HG03095 (cell line): ENCODE data around the gene SLC39A11.
"Not testable (repeated sequence)": the region's sequence is repeated elsewhere in the genome, so short reads cannot be mapped to it uniquely, and the experiment has no call there.

Experiments used
- ATAC-seq: cut with Tn5 transposase; IDR thresholded peaks from one replicate; pipeline ENCODE4 v1.9.1; 2021; ENCODE audit warnings: moderate library complexity; ENCODE audit not compliant: unreplicated experiment

Gene SLC39A11

GRCh38 chr17:73111386-73111785 is 18.9 kb upstream of the SLC39A11 start:
- ATAC-seq, result no peak

DNA sequence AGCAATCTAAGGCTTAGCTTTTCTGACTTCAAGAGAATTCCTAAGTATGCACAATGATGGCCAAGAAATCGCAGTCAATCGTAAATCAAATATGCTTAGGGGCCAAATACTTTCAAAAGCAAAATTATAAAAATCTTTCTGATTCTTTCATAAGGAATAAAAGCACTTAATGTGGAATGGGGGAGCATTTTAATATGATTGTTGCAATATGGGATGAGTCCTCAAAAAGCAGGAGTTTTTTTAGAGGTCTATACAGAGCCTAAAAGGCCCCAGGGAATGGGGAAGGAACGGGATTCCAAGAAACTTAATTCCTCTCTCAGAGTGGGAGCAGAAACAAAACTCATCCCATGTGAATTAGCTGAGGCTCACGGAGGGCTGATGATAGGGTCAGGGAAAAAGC is 14.7 kb upstream of the SLC39A11 start:
- ATAC-seq, result no peak

DNA sequence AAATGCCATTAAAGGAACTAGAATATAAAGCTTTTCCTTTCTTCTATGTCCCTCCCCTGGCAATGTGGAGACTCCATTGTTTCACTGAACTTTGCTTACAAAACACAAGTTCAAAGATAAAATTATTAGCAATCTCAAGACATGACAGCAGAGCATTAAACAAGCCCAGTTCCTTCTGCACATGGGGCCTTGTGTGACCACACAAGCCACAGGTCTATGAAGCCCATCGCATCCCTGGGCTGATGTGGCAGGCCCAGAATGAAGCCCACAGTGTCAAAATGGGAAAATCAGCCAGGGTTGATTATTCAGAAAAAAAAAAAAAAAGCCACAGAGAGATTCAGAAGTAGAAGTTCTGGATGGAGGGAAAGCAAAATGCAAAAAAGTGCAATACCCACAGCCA is 12.9 kb upstream of the SLC39A11 start:
- no peak for ATAC-seq

- no peak for ATAC-seq
These were observed 12.0 kb upstream of the SLC39A11 start for GRCh38 chr17:73104450-73104849.

DNA sequence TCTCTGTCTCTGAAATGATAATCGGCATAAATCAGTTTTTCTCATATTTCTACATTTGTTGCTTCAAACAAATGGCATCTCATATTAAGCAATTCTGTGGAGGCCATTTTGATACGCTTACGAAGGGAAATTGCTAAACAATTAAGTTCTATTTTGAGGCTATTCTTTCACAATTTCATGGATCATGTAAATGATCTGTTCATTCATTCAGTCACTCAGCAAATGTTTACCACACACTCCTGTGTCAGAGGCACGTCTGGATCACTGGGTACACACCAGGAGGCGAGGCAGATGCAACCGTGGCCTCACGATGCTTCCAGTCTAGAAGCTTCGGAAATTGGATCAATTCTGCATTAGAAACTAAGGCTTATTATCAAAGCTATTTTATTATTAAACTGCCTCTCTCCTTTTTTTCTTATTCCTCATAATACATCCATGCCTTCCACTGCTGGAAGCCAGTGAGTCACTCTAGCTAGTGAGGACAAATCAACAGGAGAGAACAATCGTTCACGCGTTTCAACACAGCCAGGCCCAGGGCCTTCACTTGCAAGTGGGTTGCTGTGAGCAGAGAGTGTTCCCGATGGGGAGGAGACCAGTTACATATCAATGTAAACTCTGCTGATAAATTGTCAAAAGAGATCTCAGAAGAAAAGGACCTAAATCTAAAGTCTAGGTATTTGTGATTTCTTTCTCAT is 11.3 kb upstream of the SLC39A11 start:
- ATAC-seq, result no peak

GRCh38 chr17:73101031-73101430 is 8.5 kb upstream of the SLC39A11 start:
- no peak for ATAC-seq

- ATAC-seq, result no peak
These were observed 7.9 kb upstream of the SLC39A11 start for GRCh38 chr17:73100363-73100762.

DNA sequence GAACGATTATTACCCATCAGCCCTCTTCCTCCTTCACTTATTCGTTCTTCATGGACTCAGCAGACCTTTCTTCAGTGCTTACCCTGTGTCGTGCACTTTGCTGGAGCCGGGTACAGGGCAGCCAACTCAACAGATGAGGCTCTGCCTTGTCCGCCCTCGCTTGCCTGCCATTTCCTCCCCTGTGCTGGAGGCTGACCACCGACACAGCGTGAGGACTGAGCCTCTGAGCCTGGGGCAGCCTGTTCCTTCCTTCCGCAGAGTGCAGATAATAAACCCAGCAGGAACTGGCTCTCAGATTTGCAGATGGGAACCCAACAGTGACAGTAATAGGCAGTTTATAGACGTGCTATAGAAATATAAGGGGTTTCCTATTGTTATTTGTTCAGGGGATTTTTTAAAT is 7.0 kb upstream of the SLC39A11 start:
- ATAC-seq, result no peak

DNA sequence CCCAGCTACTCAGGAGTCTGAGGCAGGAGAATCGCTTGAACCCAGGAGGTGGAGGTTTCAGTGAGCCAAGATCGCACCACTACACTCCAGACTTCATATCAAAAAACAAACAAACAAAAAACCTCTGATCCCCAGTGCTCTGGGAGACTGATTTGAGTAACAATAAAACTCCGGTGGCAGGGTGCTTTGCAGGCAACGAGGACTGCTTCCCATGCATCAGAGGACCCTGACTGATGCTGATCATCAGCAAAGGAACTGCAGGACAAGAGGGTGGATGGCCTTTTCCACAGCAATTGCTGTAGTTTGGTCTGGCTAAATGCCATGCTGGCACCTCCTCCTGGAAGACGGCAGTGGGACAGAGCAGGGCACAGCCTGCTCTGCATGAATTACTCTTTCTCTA is 6.4 kb upstream of the SLC39A11 start:
- ATAC-seq, result no peak

GRCh38 chr17:73097973-73098765 is 5.7 kb upstream of the SLC39A11 start:
- not testable (repeated sequence) for ATAC-seq

DNA sequence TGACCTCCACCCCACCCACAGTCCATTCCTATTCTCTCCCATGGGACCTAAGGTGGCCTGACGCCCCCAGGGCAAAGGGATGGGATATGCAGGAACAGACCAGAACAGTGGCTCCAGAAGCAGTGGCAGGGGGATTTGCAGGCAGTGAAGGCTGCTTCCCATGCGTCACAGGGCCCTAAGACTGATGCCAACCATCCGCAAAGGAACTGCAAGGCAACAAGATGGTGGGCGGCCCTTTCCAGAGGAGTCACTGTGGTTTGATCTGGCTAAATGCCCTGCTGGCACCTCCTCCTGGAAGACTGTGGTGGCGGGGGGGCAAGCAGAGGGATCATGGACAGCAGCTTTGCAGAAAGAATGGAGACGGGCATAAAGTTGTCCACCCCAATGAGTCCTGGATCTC is 4.4 kb upstream of the SLC39A11 start:
- no peak for ATAC-seq

- no peak for ATAC-seq
These were observed 3.7 kb upstream of the SLC39A11 start for GRCh38 chr17:73096211-73096610.

DNA sequence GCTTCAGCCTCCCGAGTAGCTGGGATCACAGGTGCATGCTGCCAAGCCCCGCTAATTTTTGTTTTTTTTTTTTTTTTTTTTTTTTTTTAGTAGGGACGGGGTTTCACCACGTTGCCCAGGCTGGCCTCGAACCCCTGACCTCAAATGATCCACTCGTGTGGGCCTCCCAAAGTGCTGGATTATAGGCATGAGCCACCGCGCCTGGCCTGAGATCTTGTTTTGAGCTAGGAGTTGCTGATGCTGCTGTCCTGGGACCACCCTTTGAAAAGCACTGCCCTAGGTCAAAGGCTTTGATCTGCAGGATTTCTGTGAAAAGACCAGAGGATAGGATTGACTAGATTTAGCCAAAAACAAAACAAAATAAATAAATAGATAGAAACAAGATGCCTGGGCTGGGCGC is 798 bp upstream of the SLC39A11 start:
- ATAC-seq, result no peak

DNA sequence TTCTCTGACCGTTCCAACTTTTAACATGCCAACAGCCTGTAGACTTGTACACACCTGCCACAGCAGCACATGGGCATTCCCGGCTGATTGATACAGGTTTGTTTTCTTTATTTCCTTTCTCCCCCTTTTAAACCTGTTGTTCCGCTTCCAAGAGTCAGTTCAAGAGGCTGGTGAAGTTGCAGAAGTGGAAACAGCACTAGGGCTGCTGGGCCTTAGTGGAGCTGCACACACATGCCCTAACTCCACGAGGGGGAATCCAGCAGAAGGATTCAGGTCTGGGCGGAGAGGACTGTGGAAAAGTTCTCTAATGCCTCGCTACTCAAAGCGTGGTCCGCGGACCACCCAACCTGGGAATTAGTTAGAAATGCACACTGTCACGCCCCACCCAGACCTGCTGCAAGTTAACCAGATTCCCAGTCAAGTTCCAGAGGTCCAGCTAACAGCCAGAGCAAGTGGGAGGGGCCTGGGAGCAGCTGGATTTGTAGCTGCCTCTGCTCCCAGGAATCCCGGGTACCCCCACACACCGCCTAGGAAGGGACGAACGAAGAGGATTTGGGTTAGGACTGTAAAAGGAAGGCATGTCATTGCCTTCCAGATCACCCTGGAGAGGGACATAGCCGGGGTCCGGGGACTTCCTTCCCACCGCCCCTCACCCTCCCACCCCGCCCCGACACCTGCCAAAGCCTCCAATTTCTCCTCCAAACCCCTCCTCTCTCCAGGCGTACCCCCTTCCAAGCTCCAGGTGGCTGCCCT is 542 bp downstream of the SLC39A11 start:
- no peak for ATAC-seq

GRCh38 chr17:73091410-73091769 is 1.1 kb downstream of the SLC39A11 start:
- no peak for ATAC-seq

GRCh38 chr17:73090396-73091202 is 1.9 kb downstream of the SLC39A11 start:
- ATAC-seq, result no peak

DNA sequence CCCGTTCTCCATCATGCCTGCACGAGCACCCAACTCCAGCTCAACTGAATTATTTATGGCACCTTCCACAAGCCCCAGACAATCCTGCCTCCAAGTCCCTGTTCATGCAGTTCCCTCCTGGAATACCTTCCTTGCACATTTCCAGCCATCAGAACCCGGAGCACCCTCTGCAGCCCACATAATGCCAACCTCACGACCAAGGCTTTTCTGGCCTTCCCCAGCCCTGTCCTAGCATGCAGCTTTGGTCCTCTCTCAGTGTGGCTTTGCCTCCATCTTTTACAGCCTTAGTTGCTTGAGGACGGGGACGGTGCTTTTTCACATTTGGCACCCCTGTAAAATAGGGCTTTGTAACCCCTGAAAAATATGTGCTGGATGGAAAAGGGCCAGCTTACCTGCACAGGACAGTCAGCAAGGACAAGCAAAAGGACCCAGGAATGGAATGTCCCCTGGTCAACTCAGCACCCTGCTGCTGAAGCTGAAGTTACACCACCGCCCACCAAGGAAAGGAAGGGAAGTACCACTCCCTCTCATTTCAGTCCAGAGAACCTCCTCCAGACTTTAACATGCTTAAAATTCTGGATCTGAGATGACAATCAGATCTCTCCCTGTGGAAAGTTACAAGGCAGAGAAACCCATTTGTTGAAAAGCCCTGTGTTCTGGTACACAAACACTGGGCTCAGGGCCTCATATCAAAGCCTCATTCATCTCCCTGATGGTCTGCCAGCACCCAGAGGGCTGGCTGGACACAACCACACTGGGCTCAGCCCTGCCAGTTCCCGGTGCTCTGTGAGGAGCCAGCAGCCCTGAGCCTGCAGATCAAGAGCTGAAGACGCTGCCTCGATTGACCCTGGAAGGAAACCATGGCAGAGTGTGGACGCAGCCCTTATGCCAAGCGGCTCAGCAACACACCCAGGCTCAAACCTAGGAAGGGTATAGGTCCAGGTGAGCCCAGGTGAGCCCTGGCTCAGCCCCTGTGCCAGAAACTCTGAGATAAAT is 2.9 kb downstream of the SLC39A11 start:
- no peak for ATAC-seq

DNA sequence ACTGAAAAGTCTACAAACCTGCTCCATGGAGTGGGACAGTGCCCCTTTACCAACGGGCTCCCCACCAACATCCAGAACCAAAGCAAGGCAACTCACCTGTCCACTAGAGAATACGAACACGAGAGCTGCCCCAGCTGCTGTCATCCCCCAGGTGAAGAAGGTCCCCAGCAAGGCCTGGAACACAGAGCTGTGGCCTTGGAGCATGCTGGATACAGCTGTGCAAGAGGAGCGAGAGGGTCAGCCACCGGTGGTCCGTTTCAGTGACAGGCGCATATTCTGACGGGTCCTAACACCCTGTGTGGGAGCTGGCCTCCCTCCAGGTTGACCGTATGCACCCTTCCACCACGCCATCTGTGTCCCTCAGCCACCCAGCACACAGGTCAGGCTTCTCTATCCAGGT is 3.9 kb downstream of the SLC39A11 start:
- ATAC-seq, result no peak

DNA sequence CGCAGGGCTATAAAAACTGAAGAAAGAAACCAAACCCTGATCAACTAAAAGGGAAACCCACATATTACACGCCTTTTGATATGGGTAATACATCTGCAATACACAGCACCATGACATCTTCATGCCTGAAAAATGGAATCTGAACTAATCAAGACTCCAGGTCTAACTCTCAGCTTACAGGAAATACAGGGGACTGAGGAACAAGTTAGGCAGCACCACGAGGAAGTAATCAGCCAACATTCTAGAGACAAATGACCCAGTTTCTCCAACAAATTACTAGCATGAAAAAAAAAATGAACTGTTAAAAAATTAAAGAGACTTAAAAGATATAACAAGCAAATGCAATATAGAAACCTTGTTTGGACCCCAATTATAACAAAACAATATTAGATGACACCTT is 9.1 kb downstream of the SLC39A11 start:
- no peak for ATAC-seq

DNA sequence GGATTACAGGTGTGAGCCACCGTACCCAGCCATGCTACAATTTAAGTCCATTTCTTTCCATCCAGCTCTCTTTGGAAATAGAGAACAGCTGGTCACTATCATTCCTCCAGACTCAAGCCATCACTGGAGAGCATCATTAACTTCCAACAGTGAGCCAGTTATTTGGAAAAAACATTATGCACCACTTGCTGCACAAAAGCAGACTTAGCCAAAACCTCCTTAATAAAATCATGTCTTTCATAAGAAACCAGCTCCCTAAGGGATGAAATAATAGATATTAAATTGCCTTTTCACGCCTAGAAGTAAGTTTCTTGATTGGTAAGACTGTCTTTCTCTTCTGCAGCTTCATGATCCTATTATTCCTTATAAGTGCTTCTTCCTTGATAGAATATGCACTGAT is 17.9 kb downstream of the SLC39A11 start:
- no peak for ATAC-seq
